ENCODE data around the gene AMIGO3.

The AMIGO3 gene

DNA sequence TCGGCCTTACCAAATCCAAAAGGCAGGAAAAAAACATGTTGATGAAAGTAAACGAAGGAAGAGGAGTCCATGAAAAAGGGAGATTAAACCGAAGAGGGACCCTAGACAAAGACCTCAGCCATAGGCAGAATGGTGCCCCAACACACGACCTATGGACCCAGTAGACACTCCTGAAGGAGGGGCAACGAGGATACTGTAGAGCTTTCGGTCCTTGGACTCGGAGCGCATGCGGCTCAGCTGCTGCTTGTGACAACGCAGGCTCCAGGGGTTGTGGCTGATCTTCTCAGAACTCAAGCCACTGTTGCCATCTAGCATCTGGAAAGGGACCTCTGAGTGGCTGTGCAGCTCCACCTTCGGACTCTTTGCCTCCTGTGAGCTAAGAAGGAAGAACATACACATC, 13.1 kb upstream of the AMIGO3 start:
- TF ChIP-seq FOXM1 (IDR thresholded peaks at IDR 0.05; ENCODE audit: borderline replicate concordance, low read depth) (no peak), NFIC (IDR thresholded peaks at IDR 0.05) (no peak), EGR1 (IDR thresholded peaks at IDR 0.05) (no peak), TEAD4 (IDR thresholded peaks at IDR 0.05) (no peak), RAD21 (IDR thresholded peaks at IDR 0.05; ENCODE audit: low read depth) (no peak)
- TF ChIP-seq, protein P1, sequence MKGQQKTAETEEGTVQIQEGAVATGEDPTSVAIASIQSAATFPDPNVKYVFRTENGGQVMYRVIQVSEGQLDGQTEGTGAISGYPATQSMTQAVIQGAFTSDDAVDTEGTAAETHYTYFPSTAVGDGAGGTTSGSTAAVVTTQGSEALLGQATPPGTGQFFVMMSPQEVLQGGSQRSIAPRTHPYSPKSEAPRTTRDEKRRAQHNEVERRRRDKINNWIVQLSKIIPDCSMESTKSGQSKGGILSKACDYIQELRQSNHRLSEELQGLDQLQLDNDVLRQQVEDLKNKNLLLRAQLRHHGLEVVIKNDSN (IDR thresholded peaks at IDR 0.05), result no peak
- TF ChIP-seq, protein P2, sequence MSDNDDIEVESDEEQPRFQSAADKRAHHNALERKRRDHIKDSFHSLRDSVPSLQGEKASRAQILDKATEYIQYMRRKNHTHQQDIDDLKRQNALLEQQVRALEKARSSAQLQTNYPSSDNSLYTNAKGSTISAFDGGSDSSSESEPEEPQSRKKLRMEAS (IDR thresholded peaks at IDR 0.05), result no peak

DNA sequence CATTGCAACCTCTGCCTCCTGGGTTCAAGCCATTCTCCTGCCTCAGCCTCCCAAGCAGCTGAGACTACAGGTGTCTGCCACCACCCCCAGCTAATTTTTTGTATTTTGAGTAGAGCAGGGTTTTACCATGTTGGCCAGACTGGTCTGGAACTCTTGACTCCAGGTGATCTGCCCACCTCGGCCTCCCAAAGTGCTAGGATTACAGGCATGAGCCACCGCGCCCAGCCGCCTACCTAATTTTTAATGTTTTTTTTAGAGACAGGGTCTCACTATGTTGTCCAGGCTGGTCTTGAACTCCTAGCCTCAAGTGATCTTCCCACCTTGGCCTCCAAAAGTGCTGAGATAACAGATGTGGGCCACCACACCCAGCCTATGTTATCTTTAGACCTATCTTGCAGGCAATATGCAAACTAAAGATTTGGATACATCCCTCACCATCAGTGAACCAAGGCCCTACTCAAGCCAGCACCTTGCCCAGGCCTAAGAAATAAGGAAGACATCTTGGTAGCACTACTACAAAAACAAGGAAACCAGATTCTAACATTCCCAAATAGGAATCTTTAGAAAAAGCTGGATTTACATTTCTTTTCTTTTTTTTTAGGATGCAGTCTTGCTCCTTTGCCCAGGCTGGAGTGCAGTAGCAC, 10.6 kb upstream of the AMIGO3 start:
- TF ChIP-seq TAF1 (IDR thresholded peaks at IDR 0.05; ENCODE audit: low read depth) (no peak), ZBTB7A (IDR thresholded peaks at IDR 0.05; ENCODE audit: low read depth) (no peak), FOXM1 (IDR thresholded peaks at IDR 0.05; ENCODE audit: borderline replicate concordance, low read depth) (no peak), EGR1 (IDR thresholded peaks at IDR 0.05) (no peak), CREB1 (IDR thresholded peaks at IDR 0.05; ENCODE audit: low read depth) (no peak), CEBPB (IDR thresholded peaks at IDR 0.05) (no peak), RAD21 (IDR thresholded peaks at IDR 0.05; ENCODE audit: low read depth) (no peak), TEAD4 (IDR thresholded peaks at IDR 0.05) (no peak), NFIC (IDR thresholded peaks at IDR 0.05) (no peak), EP300 (IDR thresholded peaks at IDR 0.05; ENCODE audit: borderline replicate concordance) (no peak), YY1 (IDR thresholded peaks at IDR 0.05; ENCODE audit: low read depth) (no peak)
- TF ChIP-seq, protein P1 (IDR thresholded peaks at IDR 0.05), result no peak
- TF ChIP-seq, protein P2 (IDR thresholded peaks at IDR 0.05), result no peak
- TF ChIP-seq, protein P3, sequence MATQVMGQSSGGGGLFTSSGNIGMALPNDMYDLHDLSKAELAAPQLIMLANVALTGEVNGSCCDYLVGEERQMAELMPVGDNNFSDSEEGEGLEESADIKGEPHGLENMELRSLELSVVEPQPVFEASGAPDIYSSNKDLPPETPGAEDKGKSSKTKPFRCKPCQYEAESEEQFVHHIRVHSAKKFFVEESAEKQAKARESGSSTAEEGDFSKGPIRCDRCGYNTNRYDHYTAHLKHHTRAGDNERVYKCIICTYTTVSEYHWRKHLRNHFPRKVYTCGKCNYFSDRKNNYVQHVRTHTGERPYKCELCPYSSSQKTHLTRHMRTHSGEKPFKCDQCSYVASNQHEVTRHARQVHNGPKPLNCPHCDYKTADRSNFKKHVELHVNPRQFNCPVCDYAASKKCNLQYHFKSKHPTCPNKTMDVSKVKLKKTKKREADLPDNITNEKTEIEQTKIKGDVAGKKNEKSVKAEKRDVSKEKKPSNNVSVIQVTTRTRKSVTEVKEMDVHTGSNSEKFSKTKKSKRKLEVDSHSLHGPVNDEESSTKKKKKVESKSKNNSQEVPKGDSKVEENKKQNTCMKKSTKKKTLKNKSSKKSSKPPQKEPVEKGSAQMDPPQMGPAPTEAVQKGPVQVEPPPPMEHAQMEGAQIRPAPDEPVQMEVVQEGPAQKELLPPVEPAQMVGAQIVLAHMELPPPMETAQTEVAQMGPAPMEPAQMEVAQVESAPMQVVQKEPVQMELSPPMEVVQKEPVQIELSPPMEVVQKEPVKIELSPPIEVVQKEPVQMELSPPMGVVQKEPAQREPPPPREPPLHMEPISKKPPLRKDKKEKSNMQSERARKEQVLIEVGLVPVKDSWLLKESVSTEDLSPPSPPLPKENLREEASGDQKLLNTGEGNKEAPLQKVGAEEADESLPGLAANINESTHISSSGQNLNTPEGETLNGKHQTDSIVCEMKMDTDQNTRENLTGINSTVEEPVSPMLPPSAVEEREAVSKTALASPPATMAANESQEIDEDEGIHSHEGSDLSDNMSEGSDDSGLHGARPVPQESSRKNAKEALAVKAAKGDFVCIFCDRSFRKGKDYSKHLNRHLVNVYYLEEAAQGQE (IDR thresholded peaks at IDR 0.05; ENCODE audit: low read depth), result no peak

DNA sequence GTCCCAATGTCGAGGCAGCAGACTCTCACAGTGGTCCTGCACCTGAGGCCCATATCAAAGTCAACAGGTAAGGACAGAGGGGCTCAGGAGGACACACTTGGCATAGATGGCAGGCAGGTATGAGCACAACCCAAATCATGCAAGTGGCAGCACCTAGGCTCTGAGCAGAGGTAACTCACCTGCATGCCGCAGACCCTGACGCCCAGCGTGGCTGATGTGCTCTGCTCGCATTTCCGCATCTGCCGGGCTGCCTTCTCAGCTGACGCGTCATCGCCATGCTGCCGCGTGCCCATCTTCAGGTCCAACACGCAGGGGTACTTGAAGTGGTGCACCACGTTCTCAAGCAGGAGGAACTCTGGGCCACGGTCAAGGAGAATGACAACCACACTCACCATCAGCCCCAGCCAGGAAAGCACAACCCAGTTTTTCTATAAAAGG, 8.5 kb upstream of the AMIGO3 start:
- no peak for TF ChIP-seq EP300 (IDR thresholded peaks at IDR 0.05; ENCODE audit: borderline replicate concordance)
- TF ChIP-seq ZBTB7A (IDR thresholded peaks at IDR 0.05; ENCODE audit: low read depth), result no peak
- TF ChIP-seq NFIC (IDR thresholded peaks at IDR 0.05), result no peak
- no peak for TF ChIP-seq CEBPB (IDR thresholded peaks at IDR 0.05)
- no peak for TF ChIP-seq TEAD4 (IDR thresholded peaks at IDR 0.05)
- TF ChIP-seq, protein P3 (IDR thresholded peaks at IDR 0.05; ENCODE audit: low read depth), result no peak
- no peak for TF ChIP-seq YY1 (IDR thresholded peaks at IDR 0.05; ENCODE audit: low read depth)
- TF ChIP-seq, protein P2 (IDR thresholded peaks at IDR 0.05), result no peak
- TF ChIP-seq TCF12 (IDR thresholded peaks at IDR 0.05; ENCODE audit: low read depth), result no peak
- no peak for TF ChIP-seq EGR1 (IDR thresholded peaks at IDR 0.05)
- no peak for TF ChIP-seq TAF1 (IDR thresholded peaks at IDR 0.05; ENCODE audit: low read depth)
- no peak for TF ChIP-seq RAD21 (IDR thresholded peaks at IDR 0.05; ENCODE audit: low read depth)

DNA sequence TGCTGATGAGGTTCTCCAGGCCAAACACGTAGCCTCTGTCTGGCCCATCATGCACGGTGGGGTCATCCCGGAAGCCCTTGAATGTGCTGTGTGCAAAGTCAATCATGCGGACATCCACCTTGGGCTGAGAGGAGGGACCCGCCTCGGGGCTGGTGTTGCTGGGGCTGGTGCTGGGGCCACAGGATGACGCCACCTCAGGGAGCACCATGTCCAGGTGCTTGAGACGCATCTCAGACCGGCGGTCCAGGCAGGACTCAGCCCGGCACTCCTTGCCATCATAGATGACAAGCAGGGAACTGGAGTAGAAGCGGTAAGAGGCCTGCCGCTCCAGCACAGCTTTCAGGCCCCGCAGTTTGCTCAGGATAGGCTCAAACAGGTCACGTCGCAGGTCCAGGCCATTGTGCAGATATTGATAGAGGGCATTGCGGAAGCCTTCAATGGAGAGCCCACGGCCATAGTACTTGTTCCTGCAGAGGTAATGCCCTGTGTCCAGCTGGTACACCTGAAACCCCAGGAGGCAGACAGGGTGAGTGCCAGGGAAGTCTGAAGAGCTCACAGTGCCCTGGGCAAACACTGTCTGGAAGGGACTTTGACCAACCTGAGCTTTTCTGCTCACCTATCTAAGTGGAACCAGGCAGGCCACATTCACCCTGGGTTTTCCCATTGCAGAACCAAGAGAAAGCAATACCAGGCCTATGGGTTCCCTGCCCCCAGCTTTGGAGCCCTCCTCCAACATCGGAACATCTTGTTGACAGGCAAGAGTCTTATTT, 7.9 kb upstream of the AMIGO3 start:
- TF ChIP-seq EP300 (IDR thresholded peaks at IDR 0.05; ENCODE audit: borderline replicate concordance), result no peak
- no peak for TF ChIP-seq CREB1 (IDR thresholded peaks at IDR 0.05; ENCODE audit: low read depth)
- TF ChIP-seq, protein P2 (IDR thresholded peaks at IDR 0.05), result no peak
- TF ChIP-seq TAF1 (IDR thresholded peaks at IDR 0.05; ENCODE audit: low read depth), result no peak
- TF ChIP-seq, protein P1 (IDR thresholded peaks at IDR 0.05), result no peak
- TF ChIP-seq CEBPB (IDR thresholded peaks at IDR 0.05), result no peak
- TF ChIP-seq ZBTB7A (IDR thresholded peaks at IDR 0.05; ENCODE audit: low read depth), result no peak
- TF ChIP-seq RAD21 (IDR thresholded peaks at IDR 0.05; ENCODE audit: low read depth), result no peak
- TF ChIP-seq, protein P3 (IDR thresholded peaks at IDR 0.05; ENCODE audit: low read depth), result no peak
- TF ChIP-seq NFIC (IDR thresholded peaks at IDR 0.05), result no peak
- no peak for TF ChIP-seq TCF12 (IDR thresholded peaks at IDR 0.05; ENCODE audit: low read depth)
- no peak for TF ChIP-seq TEAD4 (IDR thresholded peaks at IDR 0.05)
- TF ChIP-seq FOXM1 (IDR thresholded peaks at IDR 0.05; ENCODE audit: borderline replicate concordance, low read depth), result no peak
- TF ChIP-seq YY1 (IDR thresholded peaks at IDR 0.05; ENCODE audit: low read depth), result no peak
- no peak for TF ChIP-seq EGR1 (IDR thresholded peaks at IDR 0.05)

Data from Ishikawa (cell line).